DOHH2 (cell line): ENCODE data around the gene SUN1.

Source experiments
- H3F3A ChIP-seq: fragments of 200-600 bp; sonication (generic), shearing (Covaris generic); 2 replicates; pipeline ENCODE4 v1.6.0; 2016; ENCODE audit warnings: antibody characterized with exemption, mild to moderate bottlenecking; ENCODE audit not compliant: control insufficient read depth, insufficient read depth
- H3K27ac ChIP-seq: fragments of 200-600 bp; sonication (generic); 2 replicates; pipeline ENCODE4 v1.5.1; 2014; ENCODE audit warnings: low read depth, mild to moderate bottlenecking, low read length, moderate library complexity
- H3K27me3 ChIP-seq: fragments of 200-600 bp; sonication (generic); 2 replicates; pipeline ENCODE4 v1.6.1; 2014; ENCODE audit warnings: mild to moderate bottlenecking, low read length, mixed read lengths; ENCODE audit not compliant: control insufficient read depth
- H3K36me3 ChIP-seq: fragments of 200-600 bp; sonication (generic); 2 replicates; pipeline ENCODE4 v1.6.1; 2014; ENCODE audit warnings: mild to moderate bottlenecking, low read length, moderate library complexity, mixed read lengths; ENCODE audit not compliant: control insufficient read depth
- H3K4me1 ChIP-seq: fragments of 200-600 bp; sonication (generic); 2 replicates; pipeline ENCODE4 v1.6.1; 2014; ENCODE audit warnings: mild to moderate bottlenecking, low read length, mixed read lengths; ENCODE audit not compliant: control insufficient read depth
- H3K4me2 ChIP-seq: fragments of 200-600 bp; sonication (generic); 2 replicates; pipeline ENCODE4 v1.6.0; 2014; ENCODE audit warnings: mild to moderate bottlenecking, low read length, moderate library complexity
- H3K4me3 ChIP-seq: fragments of 200-600 bp; sonication (generic); 2 replicates; pipeline ENCODE4 v1.5.1; 2014; ENCODE audit warnings: mild to moderate bottlenecking, low read length, mixed read lengths
- H3K79me2 ChIP-seq: fragments of 200-600 bp; sonication (generic); 2 replicates; pipeline ENCODE4 v1.6.1; 2014; ENCODE audit warnings: mild to moderate bottlenecking, low read length, mixed read lengths; ENCODE audit not compliant: control insufficient read depth
- H3K9me2 ChIP-seq: fragments of 200-600 bp; sonication (generic); replicated peaks from 2 replicates; pipeline ENCODE4 v1.6.1; 2014; ENCODE audit warnings: mild to moderate bottlenecking, low read length, mixed read lengths; ENCODE audit not compliant: control insufficient read depth
- H3K9me3 ChIP-seq: fragments of 200-600 bp; sonication (generic); 2 replicates; pipeline ENCODE4 v1.6.1; 2014; ENCODE audit warnings: antibody characterized with exemption, low read length, mixed read lengths; ENCODE audit not compliant: control insufficient read depth, insufficient read depth
- H4K20me1 ChIP-seq: fragments of 200-600 bp; sonication (generic); 2 replicates; pipeline ENCODE4 v1.6.0; 2014; ENCODE audit warnings: low read depth, mild to moderate bottlenecking, antibody characterized with exemption, low read length, moderate library complexity; ENCODE audit not compliant: control insufficient read depth, insufficient read depth
- CTCF ChIP-seq: fragments of 200-600 bp; sonication (generic); IDR thresholded peaks from one replicate; pipeline ENCODE4 v1.5.1; 2014; ENCODE audit warnings: antibody characterized with exemption, mild to moderate bottlenecking, low read depth, low read length; ENCODE audit not compliant: poor library complexity, severe bottlenecking
- EZH2phosphoT487 ChIP-seq: fragments of 200-600 bp; sonication (generic); IDR thresholded peaks from 2 replicates; pipeline ENCODE4 v1.6.1; 2017; ENCODE audit warnings: borderline replicate concordance, mild to moderate bottlenecking, antibody characterized with exemption, low read length, moderate library complexity, mixed read lengths

Gene SUN1

GRCh38 chr7:824664-825063, 7.6 kb upstream of the SUN1 start:
- Histone ChIP-seq H3K79me2 (peaks cover 100% of the 10 kb centered on the region), H3F3A (no peaks in the 10 kb centered on the region), H3K9me3 (no peaks in the 10 kb centered on the region), H3K36me3 (peaks cover 32% of the 10 kb centered on the region), H3K4me1 (peaks cover 15% of the 10 kb centered on the region), H3K27ac (no peak overlapping the region), H4K20me1 (peaks cover 31% of the 10 kb centered on the region), H3K9me2 (no peaks in the 10 kb centered on the region), H3K27me3 (no peaks in the 10 kb centered on the region), H3K4me3 (no peak overlapping the region), H3K4me2 (no peak overlapping the region)
- TF ChIP-seq EZH2phosphoT487 (no peak), CTCF (no peak)

GRCh38 chr7:825386-825785, 6.9 kb upstream of the SUN1 start:
- Histone ChIP-seq H3K9me2 (no peaks in the 10 kb centered on the region), H3K27me3 (no peaks in the 10 kb centered on the region), H3K4me2 (no peak overlapping the region), H3K4me3 (no peak overlapping the region), H4K20me1 (peaks cover 31% of the 10 kb centered on the region), H3F3A (no peaks in the 10 kb centered on the region), H3K79me2 (peaks cover 100% of the 10 kb centered on the region), H3K36me3 (peaks cover 29% of the 10 kb centered on the region), H3K9me3 (no peaks in the 10 kb centered on the region), H3K4me1 (peaks cover 13% of the 10 kb centered on the region), H3K27ac (no peak overlapping the region)
- TF ChIP-seq EZH2phosphoT487 (no peak), CTCF (no peak)

DNA sequence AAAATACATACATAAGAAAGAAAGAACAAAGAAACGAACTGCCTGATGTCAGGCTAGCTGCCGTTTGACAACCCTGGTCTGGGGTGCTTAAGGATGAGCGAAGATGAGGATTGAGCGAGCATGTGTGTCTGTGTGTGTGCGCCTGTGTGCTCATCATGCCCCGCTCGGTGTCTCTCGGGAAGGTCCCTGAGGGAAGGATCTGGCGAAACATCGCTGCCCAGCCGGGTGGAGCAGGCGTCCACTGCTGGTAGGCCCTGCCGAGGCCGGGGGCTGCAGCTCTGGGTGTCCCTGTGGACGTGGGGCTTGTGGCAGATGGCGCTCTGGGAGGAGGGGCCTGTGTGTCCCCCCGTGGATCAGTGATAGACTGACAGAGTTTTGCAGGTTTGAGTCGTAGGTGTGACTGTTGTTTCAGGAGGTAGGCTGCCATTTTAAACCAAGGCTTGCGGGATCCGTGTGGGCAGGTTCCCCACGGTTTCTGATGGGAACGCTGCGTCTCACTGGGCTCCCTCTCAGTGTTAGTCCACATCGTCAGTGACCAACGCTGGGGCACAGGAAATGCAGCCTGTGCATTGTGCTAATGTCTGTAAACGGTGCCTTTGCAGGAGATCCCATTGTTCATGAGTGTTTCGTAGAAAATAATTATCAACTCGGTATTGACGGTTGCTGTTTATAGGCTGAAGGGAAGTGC, 5.9 kb upstream of the SUN1 start:
- no peak overlapping the region for H3K4me2 ChIP-seq
- H3K4me1 ChIP-seq, result peaks cover 16% of the 10 kb centered on the region
- no peaks in the 10 kb centered on the region for H3K27me3 ChIP-seq

More for the DNA sequence above, 5.9 kb upstream of the SUN1 start:
- no peaks in the 10 kb centered on the region for H3F3A ChIP-seq
- H3K4me3 ChIP-seq, result no peak overlapping the region
- no peak overlapping the region for H3K27ac ChIP-seq
- no peaks in the 10 kb centered on the region for H3K9me3 ChIP-seq
- no peak for TF ChIP-seq EZH2phosphoT487
- no peak for TF ChIP-seq CTCF
- no peaks in the 10 kb centered on the region for H3K9me2 ChIP-seq
- peaks cover 31% of the 10 kb centered on the region for H4K20me1 ChIP-seq
- H3K36me3 ChIP-seq, result peaks cover 22% of the 10 kb centered on the region
- H3K79me2 ChIP-seq, result peaks cover 100% of the 10 kb centered on the region
